Suprapubic skin (tissue), 4 donors: ENCODE results near the gene METTL17.

Source experiments
- CTCF ChIP-seq, 2 donors: fragments of 200-600 bp in 1 of 2; fragments of 450-650 bp in 1 of 2; sonication (generic) in 1 of 2; IDR thresholded peaks; one replicate each; pipeline ENCODE4 v1.5.1; 2016 to 2019; ENCODE audit warnings: antibody characterized with exemption in 2 of 2, mild to moderate bottlenecking in 1 of 2, moderate library complexity in 1 of 2
- EP300 ChIP-seq: sonication (generic); formaldehyde crosslinking; IDR thresholded peaks from one replicate; pipeline ENCODE4 v1.6.1; 2017; ENCODE audit warnings: antibody characterized with exemption
- POLR2A ChIP-seq, 2 donors: fragments of 450-650 bp; IDR thresholded peaks; one replicate each; pipeline ENCODE4 v1.6.1; 2017; ENCODE audit warnings: antibody characterized with exemption in 2 of 2, mild to moderate bottlenecking in 2 of 2, moderate library complexity in 2 of 2
- POLR2AphosphoS5 ChIP-seq, 3 donors: sonication (generic); formaldehyde crosslinking; IDR thresholded peaks; one replicate each; pipeline ENCODE4 v1.6.1; 2017; ENCODE audit warnings: antibody characterized with exemption in 3 of 3

GRCh38 chr14:21032326-21033132 lies 42.7 kb downstream of the METTL17 start:
- TF ChIP-seq CTCF (IDR thresholded peaks at IDR 0.05) (no peak), POLR2A (IDR thresholded peaks at IDR 0.05) (no peak), POLR2AphosphoS5 (IDR thresholded peaks at IDR 0.05) (no peak), EP300 (no peak)
